GM12878 (cell line): Measurements from ENCODE around the gene RDH12. TPM values are rescaled to one million over a fixed set of nuclear protein-coding genes. Genes with fewer than 3 reads are reported as not detected.

Experiments
- ATAC-seq: fragments of 200-7000 bp; cut with Tn5 transposase; 3 replicates; pipeline ENCODE4 v1.9.1; 2020; ENCODE audit warnings: mild to moderate bottlenecking, moderate library complexity
- BruUV-seq: library from RNA; stranded (reverse); fragments of 400-500 nt; replicated peaks from 2 replicates; lab custom pipeline; 2021; lab: Mats Ljungman, UMichigan
- CTCF ChIA-PET: fragments of 300-600 bp; sonication (Branson Sonifier 250); formaldehyde crosslinking; extraction: SDS; loops from one replicate; lab custom pipeline; 2021; ENCODE audit warnings: inconsistent platforms; lab: Yijun Ruan, JAX
- POLR2A ChIA-PET: fragments of 350-600 bp; formaldehyde crosslinking; extraction: SDS; loops from one replicate; lab custom pipeline; 2021; ENCODE audit warnings: inconsistent platforms; lab: Charles Lee
- RAD21 ChIA-PET: fragments of 300-600 bp; sonication (Branson Sonifier 250); formaldehyde crosslinking; loops from one replicate; lab custom pipeline; 2023; ENCODE audit warnings: antibody characterized with exemption; ENCODE audit not compliant: unreplicated experiment; lab: Charles Lee
- SMC1A ChIA-PET: fragments of 300-600 bp; sonication (Branson Sonifier 250); formaldehyde crosslinking; loops from one replicate; lab custom pipeline; 2023; ENCODE audit not compliant: unreplicated experiment, uncharacterized antibody; lab: Charles Lee
- DNase-seq: peaks from one replicate; pipeline ENCODE4 v3.0.0-alpha.2; 2011; ENCODE audit warnings: low read depth, low spot score
- FAIRE-seq: peaks from 3 replicates; lab custom pipeline; 2011; peaks lifted over from hg19 to GRCh38; lab: Jason Lieb, UNC
- H2AFZ ChIP-seq: 2 replicates; pipeline ENCODE4 v1.6.0; 2011; ENCODE audit warnings: low read depth, low read length, control low read depth; ENCODE audit not compliant: control insufficient read depth
- H3K27ac ChIP-seq: 2 replicates; pipeline ENCODE4 v1.5.1; 2011; ENCODE audit warnings: control low read depth; ENCODE audit not compliant: control insufficient read depth, insufficient read depth
- H3K27me3 ChIP-seq, 2 experiments: replicated peaks in 1 of 2; 2 replicates each; pipeline versions ENCODE4 v1.6.0 to v1.6.1; 2011; ENCODE audit warnings: low read length in 1 of 2; ENCODE audit not compliant: control insufficient read depth in 2 of 2, insufficient read depth in 2 of 2
- H3K36me3 ChIP-seq, 2 experiments: 2 replicates each; pipeline ENCODE4 v1.5.1; 2011; ENCODE audit warnings: low read length in 1 of 2; ENCODE audit not compliant: control insufficient read depth in 2 of 2, insufficient read depth in 2 of 2
- H3K4me1 ChIP-seq: 2 replicates; pipeline ENCODE4 v1.6.1; 2011; ENCODE audit warnings: mild to moderate bottlenecking, low read length, moderate library complexity, mixed read lengths; ENCODE audit not compliant: control insufficient read depth, insufficient read depth
- H3K4me2 ChIP-seq: 2 replicates; pipeline ENCODE4 v1.6.0; 2011; ENCODE audit warnings: control low read depth; ENCODE audit not compliant: control insufficient read depth, insufficient read depth
- H3K4me3 ChIP-seq: fragments of 200-600 bp; sonication (generic); 2 replicates; pipeline ENCODE4 v1.5.1; 2016
- H3K79me2 ChIP-seq: 2 replicates; pipeline ENCODE4 v1.6.0; 2011; ENCODE audit warnings: low read length; ENCODE audit not compliant: control insufficient read depth, insufficient read depth
- H3K9ac ChIP-seq: 2 replicates; pipeline ENCODE4 v1.8.0; 2011; ENCODE audit warnings: low read length, control low read depth, mixed read lengths; ENCODE audit not compliant: control insufficient read depth, insufficient read depth
- H3K9me3 ChIP-seq: replicated peaks from 3 replicates; pipeline ENCODE4 v1.5.1; 2011; ENCODE audit warnings: mild to moderate bottlenecking, low read length; ENCODE audit not compliant: control insufficient read depth, insufficient read depth
- H4K20me1 ChIP-seq: 2 replicates; pipeline ENCODE4 v1.6.0; 2011; ENCODE audit not compliant: control insufficient read depth, insufficient read depth
- MXI1 ChIP-seq: fragments of 150-350 bp; IDR thresholded peaks from 2 replicates; pipeline ENCODE4 v1.6.1; 2011; ENCODE audit warnings: low read depth, mild to moderate bottlenecking, inconsistent platforms, low read length, improper control_type of control experiment
- SIX5 ChIP-seq: IDR thresholded peaks from 2 replicates; pipeline ENCODE4 v1.6.1; 2011; ENCODE audit warnings: mild to moderate bottlenecking, low read depth, low read length, moderate library complexity; ENCODE audit not compliant: severe bottlenecking
- SMC3 ChIP-seq: IDR thresholded peaks from 2 replicates; pipeline ENCODE4 v1.6.1; 2011; ENCODE audit warnings: low read length, improper control_type of control experiment, borderline replicate concordance
- TCF12 ChIP-seq: IDR thresholded peaks from 2 replicates; pipeline ENCODE4 v1.6.1; 2011; ENCODE audit warnings: low read depth, mild to moderate bottlenecking, low read length
- ZNF622 ChIP-seq: fragments of 450-650 bp; IDR thresholded peaks from 2 replicates; pipeline ENCODE4 v1.6.1; 2017; ENCODE audit warnings: mild to moderate bottlenecking, inconsistent platforms
- WGBS: methylation state at CpG from one replicate; pipeline ENCODE4 v1.1.6; 2016; ENCODE audit warnings: low lambda C conversion rate; ENCODE audit not compliant: insufficient replicate concordance, insufficient coverage; ENCODE audit errors: missing lambda C conversion rate; 5-methylcytosine and 5-hydroxymethylcytosine counted together
- in situ Hi-C: fragments of 300-500 bp; cut with MboI; formaldehyde crosslinking; loops from 9 replicates; pipeline ENCODE4 v1.14.3; 2018; ENCODE audit warnings: mixed read lengths
- intact Hi-C: fragments of 100-400 bp; cut with micrococcal nuclease; formaldehyde crosslinking; loops from one replicate; pipeline ENCODE4 v1.14.2; 2022; ENCODE audit not compliant: unreplicated experiment
- polyA plus RNA-seq, 11 experiments: library from polyadenylated mRNA; depleted of rRNA in 4 of 11; unstranded in 6 of 11; stranded (reverse) in 5 of 11; fragments of >200 nt; fragmentation: Nextera tagmentation in 4 of 11; fragmentation: Illumina TruSeq in 1 of 11; extraction: Ambion mirVana in 4 of 11; extraction: Trizol in 1 of 11; gene quantifications; 1 replicate in 1 of 11; 2 replicates in 10 of 11; pipeline versions ENCODE4 v1.2.1 to v1.2.3, GENCODE V29; 2011 to 2016; ENCODE audit warnings: inconsistent platforms in 2 of 11, missing spikeins in 2 of 11, low read depth in 1 of 11
- total RNA-seq, 4 experiments: library from RNA; depleted of rRNA in 3 of 4; stranded (reverse); fragments of >200 nt in 3 of 4; fragmentation: Illumina TruSeq in 1 of 4; extraction: Trizol in 1 of 4; gene quantifications; 2 replicates each; pipeline versions ENCODE4 v1.2.1 to v1.2.3, GENCODE V29; 2013 to 2021
- TF ChIP-seq, protein P1 (sequence below): IDR thresholded peaks from 2 replicates; pipeline ENCODE4 v1.6.1; 2011; ENCODE audit warnings: mild to moderate bottlenecking, low read depth, low read length, moderate library complexity; ENCODE audit not compliant: insufficient replicate concordance
- TF ChIP-seq, protein P2 (sequence below): IDR thresholded peaks from 2 replicates; pipeline ENCODE4 v1.6.1; 2011; ENCODE audit warnings: low read depth, mild to moderate bottlenecking, low read length, moderate library complexity, borderline replicate concordance; ENCODE audit errors: extremely low read depth
- TF ChIP-seq, protein P3 (sequence below): fragments of 450-650 bp; IDR thresholded peaks from 2 replicates; pipeline ENCODE4 v1.6.1; 2014; ENCODE audit warnings: mild to moderate bottlenecking

Gene RDH12
- total and polyA plus RNA-seq, 10 of the 15 experiments (the other 5 are each of a cell fraction or from before 2014, with no cell fraction given) = not detected

DNA sequence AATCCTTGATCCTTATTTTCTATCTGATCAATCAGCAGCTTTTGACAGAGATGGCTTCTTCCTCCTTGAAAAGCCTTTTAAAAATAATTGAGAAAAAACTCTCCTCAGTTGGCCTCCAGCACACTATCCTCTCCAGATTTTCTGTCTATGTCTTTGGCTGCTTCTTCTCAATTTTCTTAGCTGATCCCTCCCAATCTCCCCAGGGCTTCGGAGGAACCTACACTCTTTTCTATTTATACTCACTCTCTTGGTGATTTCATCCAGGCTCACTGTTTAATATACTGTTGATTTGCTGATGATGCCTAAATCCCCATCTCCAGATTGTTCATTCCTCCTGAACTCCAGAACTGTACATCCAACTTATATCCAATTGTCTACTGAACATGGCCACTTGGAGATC lies 54.8 kb downstream of the RDH12 start:
- ATAC-seq = no peak
- ChIA-PET RAD21 (no interaction called here), SMC1A (no interaction called here), POLR2A (no interaction called here), CTCF (interaction anchor here (0.6 kb wide), 1 partner anchor 188 kb away, joined by 5 read pairs; no protein-coding TSS in a partner anchor)
- H3K36me3 ChIP-seq = peaks cover 12 to 26% of the 10 kb centered on the region in 2 experiments
- in situ Hi-C loops (no loop called here), intact Hi-C loops (no loop called here)
- no peaks in the 10 kb centered on the region for H3K79me2 ChIP-seq
- H3K9ac ChIP-seq = no peak overlapping the region
- no peak for FAIRE-seq
- H3K4me3 ChIP-seq = no peak overlapping the region
- no peaks in the 10 kb centered on the region for H3K9me3 ChIP-seq
- no peaks in the 10 kb centered on the region; the same call in 1 of the 2 replicates for H4K20me1 ChIP-seq
- H2AFZ ChIP-seq = no peak overlapping the region
- no peaks in the 10 kb centered on the region for H3K27me3 ChIP-seq
- no peak for TF ChIP-seq ZNF622
- no peak for TF ChIP-seq SMC3
- TF ChIP-seq MXI1 = no peak
- no peak for TF ChIP-seq SIX5
- no peak for TF ChIP-seq TCF12
- TF ChIP-seq, protein P1, sequence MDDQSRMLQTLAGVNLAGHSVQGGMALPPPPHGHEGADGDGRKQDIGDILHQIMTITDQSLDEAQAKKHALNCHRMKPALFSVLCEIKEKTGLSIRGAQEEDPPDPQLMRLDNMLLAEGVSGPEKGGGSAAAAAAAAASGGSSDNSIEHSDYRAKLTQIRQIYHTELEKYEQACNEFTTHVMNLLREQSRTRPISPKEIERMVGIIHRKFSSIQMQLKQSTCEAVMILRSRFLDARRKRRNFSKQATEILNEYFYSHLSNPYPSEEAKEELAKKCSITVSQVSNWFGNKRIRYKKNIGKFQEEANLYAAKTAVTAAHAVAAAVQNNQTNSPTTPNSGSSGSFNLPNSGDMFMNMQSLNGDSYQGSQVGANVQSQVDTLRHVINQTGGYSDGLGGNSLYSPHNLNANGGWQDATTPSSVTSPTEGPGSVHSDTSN = no peak
- TF ChIP-seq, protein P2, sequence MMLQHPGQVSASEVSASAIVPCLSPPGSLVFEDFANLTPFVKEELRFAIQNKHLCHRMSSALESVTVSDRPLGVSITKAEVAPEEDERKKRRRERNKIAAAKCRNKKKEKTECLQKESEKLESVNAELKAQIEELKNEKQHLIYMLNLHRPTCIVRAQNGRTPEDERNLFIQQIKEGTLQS = no peak
- TF ChIP-seq, protein P3, sequence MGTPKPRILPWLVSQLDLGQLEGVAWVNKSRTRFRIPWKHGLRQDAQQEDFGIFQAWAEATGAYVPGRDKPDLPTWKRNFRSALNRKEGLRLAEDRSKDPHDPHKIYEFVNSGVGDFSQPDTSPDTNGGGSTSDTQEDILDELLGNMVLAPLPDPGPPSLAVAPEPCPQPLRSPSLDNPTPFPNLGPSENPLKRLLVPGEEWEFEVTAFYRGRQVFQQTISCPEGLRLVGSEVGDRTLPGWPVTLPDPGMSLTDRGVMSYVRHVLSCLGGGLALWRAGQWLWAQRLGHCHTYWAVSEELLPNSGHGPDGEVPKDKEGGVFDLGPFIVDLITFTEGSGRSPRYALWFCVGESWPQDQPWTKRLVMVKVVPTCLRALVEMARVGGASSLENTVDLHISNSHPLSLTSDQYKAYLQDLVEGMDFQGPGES = no peak
- DNase-seq = no peak
- no peak overlapping the region for H3K27ac ChIP-seq
- TSS peak; percentile 38 for BruUV-seq
- 100% methylated on average over 1 of the region's 1 CpG for WGBS
- H3K4me1 ChIP-seq = no peaks in the 10 kb centered on the region
- H3K4me2 ChIP-seq = no peak overlapping the region
